ENCODE data around the gene D2HGDH. TPM values are rescaled to one million over a fixed set of nuclear protein-coding genes. Genes with fewer than 3 reads are reported as not detected.

D2HGDH gene
- total and polyA plus RNA-seq, 9 of the 15 experiments (the other 6 are each of a cell fraction or from before 2014, with no cell fraction given) = 0.39 to 30.8 (median 10.3) TPM

- H3K27ac ChIP-seq (ENCODE audit: extremely low read depth, low read depth, low read length) = no peak overlapping the region
- TF ChIP-seq FOXO4 (CRISPR knock-in tag; IDR thresholded peaks at IDR 0.05) = no peak
- no peak for TF ChIP-seq HNRNPL (IDR thresholded peaks at IDR 0.05; ENCODE audit: low read depth, low read length)
- TF ChIP-seq EHMT2 (IDR thresholded peaks at IDR 0.05) = no peak
- no peak for TF ChIP-seq PHF8 (IDR thresholded peaks at IDR 0.05; ENCODE audit: borderline replicate concordance, low read length)
- no peak for TF ChIP-seq RCOR1 (IDR thresholded peaks at IDR 0.05; ENCODE audit: borderline replicate concordance in 1 of 2, low read depth in 2 of 2, low read length in 2 of 2)
- no peak for TF ChIP-seq TARDBP (IDR thresholded peaks at IDR 0.05)
- TF ChIP-seq EP400 (IDR thresholded peaks at IDR 0.05) = no peak
- no peak for TF ChIP-seq NR3C1 (CRISPR knock-in tag; IDR thresholded peaks at IDR 0.05)
- TF ChIP-seq ZNF449 (CRISPR knock-in tag; IDR thresholded peaks at IDR 0.05) = no peak
- TF ChIP-seq ZNF639 (CRISPR knock-in tag; conservative IDR thresholded peaks at IDR 0.05 in 1 of 2, IDR thresholded peaks at IDR 0.05 in 1 of 2) = no peak
- no peak for TF ChIP-seq RNF219 (CRISPR knock-in tag; IDR thresholded peaks at IDR 0.05)
- no peak for TF ChIP-seq THRAP3 (IDR thresholded peaks at IDR 0.05; ENCODE audit: borderline replicate concordance)
- TF ChIP-seq TEAD2 (tag; IDR thresholded peaks at IDR 0.05) = no peak
- no peak for TF ChIP-seq MAFG (tag; conservative IDR thresholded peaks at IDR 0.05)
- no peak for TF ChIP-seq SREBF1 (IDR thresholded peaks at IDR 0.05; ENCODE audit: borderline replicate concordance, low read depth, low read length)
- no peak for TF ChIP-seq POLR3G (IDR thresholded peaks at IDR 0.05; ENCODE audit: extremely low read depth, insufficient read length, insufficient replicate concordance)
These were observed 29.3 kb downstream of the D2HGDH start for GRCh38 chr2:241763551-241764274.

More at GRCh38 chr2:241763551-241764274, 29.3 kb downstream of the D2HGDH start:
- in situ Hi-C loops (cut with MboI) (no loop called here), intact Hi-C loops (cut with micrococcal nuclease) (no loop called here)
- no peak overlapping the region for H3K9ac ChIP-seq (ENCODE audit: insufficient read depth in 1 of 2, low read depth in 2 of 2, low read length in 2 of 2)
- H2AFZ ChIP-seq (ENCODE audit: low read depth, low read length) = no peak overlapping the region
- H3K4me3 ChIP-seq = no peak overlapping the region
- DNase-seq (ENCODE audit: extremely low read depth in 1 of 4, low spot score in 3 of 4) (no peak), ATAC-seq (no peak), FAIRE-seq (no peak)
- POLR2A ChIA-PET = interaction anchor here (1.4 kb wide), 1 partner anchor 13 kb away, joined by 4 read pairs; no protein-coding TSS in a partner anchor
- no peaks in the 10 kb centered on the region for H3K9me1 ChIP-seq (ENCODE audit: control insufficient read depth, insufficient read depth, low read length)
- peaks cover 23% of the 10 kb centered on the region; the same call in 2 of the 3 replicates for H3K36me3 ChIP-seq (ENCODE audit: control insufficient read depth, insufficient read depth, low read length)
- H4K20me1 ChIP-seq (replicated peaks; ENCODE audit: control insufficient read depth, insufficient read depth, low read length) = no peaks in the 10 kb centered on the region
- no peaks in the 10 kb centered on the region for H3K9me3 ChIP-seq (replicated peaks; ENCODE audit: control insufficient read depth, insufficient read depth, low read depth, low read length)
- peaks cover 13 to 23% of the 10 kb centered on the region in 2 experiments for H3K4me1 ChIP-seq (replicated peaks in 1 of 2; ENCODE audit: control insufficient read depth in 2 of 2, insufficient read depth in 2 of 2, low read length in 2 of 2)
- H3K79me2 ChIP-seq (ENCODE audit: control insufficient read depth, insufficient read depth, low read length) = no peaks in the 10 kb centered on the region
- CTCF ChIA-PET (ENCODE audit: low intra/inter-chr PET ratio) = no interaction called here
- no peaks in the 10 kb centered on the region for H3K27me3 ChIP-seq (ENCODE audit: control insufficient read depth in 2 of 2, insufficient read depth in 2 of 2, low read length in 2 of 2)
- no peak overlapping the region for H3K4me2 ChIP-seq (ENCODE audit: insufficient read depth, low read length)
- no TSS peak for BruUV-seq (replicated peaks)
- WGBS (ENCODE audit: insufficient coverage, low coverage, missing lambda C conversion rate) = 86% methylated on average over 9 of the region's 20 CpGs
